Colonic mucosa (tissue), 4 donors: ENCODE data around the gene TUSC2. TPM values are rescaled to one million over a fixed set of nuclear protein-coding genes. Genes with fewer than 3 reads are reported as not detected.

Experiments used
- DNase-seq: peaks from one replicate; pipeline ENCODE4 v3.0.0-alpha.2; 2020
- H3K27ac ChIP-seq: fragments of 200-600 bp; one replicate; pipeline ENCODE4 v1.8.0; 2021
- H3K27me3 ChIP-seq: fragments of 200-600 bp; one replicate; pipeline ENCODE4 v1.8.0; 2021
- H3K36me3 ChIP-seq: fragments of 200-600 bp; one replicate; pipeline ENCODE4 v1.8.0; 2021
- H3K4me1 ChIP-seq: fragments of 200-600 bp; one replicate; pipeline ENCODE4 v1.8.0; 2021; ENCODE audit warnings: mild to moderate bottlenecking
- H3K4me3 ChIP-seq: fragments of 200-600 bp; one replicate; pipeline ENCODE4 v1.8.0; 2021
- H3K9ac ChIP-seq, 2 donors: one replicate each; pipeline ENCODE4 v1.7.0; 2013; ENCODE audit warnings: control low read depth in 2 of 2, low read depth in 2 of 2, low read length in 2 of 2
- H3K9me3 ChIP-seq: fragments of 200-600 bp; one replicate; pipeline ENCODE4 v1.8.0; 2021
- CTCF ChIP-seq: fragments of 200-600 bp; IDR thresholded peaks from one replicate; pipeline ENCODE4 v1.8.0; 2022; ENCODE audit warnings: antibody characterized with exemption, mild to moderate bottlenecking
- intact Hi-C: fragments of 100-400 bp; cut with DNase I; formaldehyde crosslinking; loops from one replicate; pipeline ENCODE4 v1.14.1; 2022
- total RNA-seq, 2 donors: library from RNA; stranded (reverse); fragmentation: NEBNext Ultra II Directional in 1 of 2; extraction: Animal tissue kit (Norgen Biotek cat#: 25700) in 1 of 2; gene quantifications; one replicate each; pipeline ENCODE4 v1.2.1, GENCODE V29; 2021
- donor health status: healthy.
- donor health status: DM: no; HTN: no; CAD: no.
- donor health status: DM: no; HTN: no; CAD: no.

The TUSC2 gene
- total RNA-seq, 2 donors from 2014 or later = 26.1 to 39.5 TPM

GRCh38 chr3:50299929-50300680 is 27.9 kb downstream of the TUSC2 start:
- Histone ChIP-seq H3K4me3 (peak overlapping the region; percentile 47), H3K27ac (peak overlapping the region; percentile 91), H3K4me1 (peaks cover 15% of the 10 kb centered on the region), H3K27me3 (no peaks in the 10 kb centered on the region), H3K9ac (peak overlapping the region; percentile 28 to 89), H3K36me3 (no peaks in the 10 kb centered on the region), H3K9me3 (no peaks in the 10 kb centered on the region)
- DNase-seq = peak; percentile 36
- intact Hi-C loops = no loop called here
- TF ChIP-seq CTCF = no peak

- Histone ChIP-seq H3K9ac (peak overlapping the region; percentile 5 to 89), H3K27me3 (no peaks in the 10 kb centered on the region), H3K27ac (peak overlapping the region; percentile 91), H3K4me1 (peaks cover 15% of the 10 kb centered on the region), H3K4me3 (peak overlapping the region; percentile 47), H3K36me3 (no peaks in the 10 kb centered on the region), H3K9me3 (no peaks in the 10 kb centered on the region)
- DNase-seq = no peak
- intact Hi-C loops = no loop called here
- TF ChIP-seq CTCF = no peak
Measured at GRCh38 chr3:50299638-50299928, 28.4 kb downstream of the TUSC2 start.

GRCh38 chr3:50298836-50299637 is 29.0 kb downstream of the TUSC2 start, which contains the start of the genes HYAL3 and NAA80:
Gene HYAL3 (minus strand): TSS chr3:50299405. CDS start chr3:50295602, 3,803 bp downstream.
Gene NAA80 (minus strand): TSS chr3:50299405. CDS start chr3:50297463, 1,942 bp downstream.
- Histone ChIP-seq H3K27ac (peak within 1 kb of the TSS; percentile 91), H3K9me3 (no peaks in the 10 kb centered on the region), H3K9ac (peak within 1 kb of the TSS; percentile 91 to 97), H3K4me3 (peak within 1 kb of the TSS; percentile 47), H3K4me1 (peaks cover 15% of the 10 kb centered on the region), H3K36me3 (no peaks in the 10 kb centered on the region), H3K27me3 (no peaks in the 10 kb centered on the region)
- peak; percentile 25 for TF ChIP-seq CTCF
- DNase-seq = peak; percentile 100
- intact Hi-C loops = no loop called here

- Histone ChIP-seq H3K36me3 (no peaks in the 10 kb centered on the region), H3K27me3 (no peaks in the 10 kb centered on the region), H3K9ac (peak overlapping the region; percentile 91 to 97), H3K4me1 (peaks cover 15% of the 10 kb centered on the region), H3K27ac (peak overlapping the region; percentile 88), H3K4me3 (peak overlapping the region; percentile 47), H3K9me3 (no peaks in the 10 kb centered on the region)
- intact Hi-C loops = no loop called here
- DNase-seq = peak; percentile 37
- no peak for TF ChIP-seq CTCF
Measured at GRCh38 chr3:50297896-50298725, 29.9 kb downstream of the TUSC2 start.

- no peak overlapping the region for H3K27ac ChIP-seq
- peaks cover 15% of the 10 kb centered on the region for H3K4me1 ChIP-seq
- no peaks in the 10 kb centered on the region for H3K9me3 ChIP-seq
- no peak overlapping the region for H3K4me3 ChIP-seq
- no peaks in the 10 kb centered on the region for H3K27me3 ChIP-seq
- H3K9ac ChIP-seq = no peak overlapping the region
- TF ChIP-seq CTCF = no peak
- intact Hi-C loops = no loop called here
- H3K36me3 ChIP-seq = no peaks in the 10 kb centered on the region
- no peak for DNase-seq
Measured at GRCh38 chr3:50297384-50297775, 30.6 kb downstream of the TUSC2 start.
